HepG2 (cell line): ENCODE measurements around the gene PLSCR4. TPM values are rescaled to one million over a fixed set of nuclear protein-coding genes. Genes with fewer than 3 reads are reported as not detected.

Experiments
- ATF5 ChIP-seq: sonication (generic); formaldehyde crosslinking; IDR thresholded peaks from 2 replicates; pipeline ENCODE4 v1.4.0; 2020; ENCODE audit warnings: mild to moderate bottlenecking, low read depth, missing genetic modification reagents
- EEA1 ChIP-seq: sonication (generic); formaldehyde crosslinking; IDR thresholded peaks from 2 replicates; pipeline ENCODE4 v1.5.1; 2020; ENCODE audit warnings: mild to moderate bottlenecking, missing genetic modification reagents, borderline replicate concordance
- ELF4 ChIP-seq: sonication (generic); formaldehyde crosslinking; IDR thresholded peaks from 2 replicates; pipeline ENCODE4 v1.5.0; 2020; ENCODE audit warnings: missing genetic modification reagents, mild to moderate bottlenecking, moderate library complexity, borderline replicate concordance
- ETV6 ChIP-seq: sonication (generic); formaldehyde crosslinking; conservative IDR thresholded peaks from 2 replicates; pipeline ENCODE4 v1.4.0; 2020; ENCODE audit warnings: missing genetic modification reagents
- HNF4G ChIP-seq, 2 experiments: sonication (generic) in 1 of 2; formaldehyde crosslinking in 1 of 2; IDR thresholded peaks; 2 replicates each; pipeline versions ENCODE4 v1.4.0 to v1.6.1; 2011 to 2020; ENCODE audit warnings: borderline replicate concordance in 2 of 2, low read depth in 2 of 2, mild to moderate bottlenecking in 2 of 2, low read length in 1 of 2, missing genetic modification reagents in 1 of 2, moderate library complexity in 1 of 2
- IRX3 ChIP-seq: sonication (generic); formaldehyde crosslinking; IDR thresholded peaks from 2 replicates; pipeline ENCODE4 v1.8.1; 2023; ENCODE audit warnings: mild to moderate bottlenecking, low read depth, missing genetic modification reagents, borderline replicate concordance
- NR2F6 ChIP-seq, 2 experiments: IDR thresholded peaks; 2 replicates each; pipeline ENCODE4 v1.6.1; 2016; ENCODE audit warnings: antibody characterized with exemption in 1 of 2, mild to moderate bottlenecking in 1 of 2
- RAD21 ChIP-seq: fragments of 450-650 bp; formaldehyde crosslinking; IDR thresholded peaks from 2 replicates; pipeline ENCODE4 v1.5.0; 2020; ENCODE audit warnings: mild to moderate bottlenecking
- SAFB2 ChIP-seq: sonication (generic); formaldehyde crosslinking; IDR thresholded peaks from 2 replicates; pipeline ENCODE4 v1.5.1; 2020; ENCODE audit warnings: missing genetic modification reagents, low read depth, mild to moderate bottlenecking, borderline replicate concordance
- SOX6 ChIP-seq, 2 experiments: fragments of 450-650 bp in 1 of 2; sonication (generic) in 1 of 2; formaldehyde crosslinking in 1 of 2; IDR thresholded peaks; 2 replicates each; pipeline versions ENCODE4 v1.4.0 to v1.6.1; 2017 to 2020; ENCODE audit warnings: antibody characterized with exemption in 1 of 2, mild to moderate bottlenecking in 1 of 2, missing genetic modification reagents in 1 of 2
- ZFP1 ChIP-seq: IDR thresholded peaks from 2 replicates; pipeline ENCODE4 v1.6.1; 2016
- ZNF264 ChIP-seq: sonication (generic); formaldehyde crosslinking; IDR thresholded peaks from 2 replicates; pipeline ENCODE4 v1.4.0; 2020; ENCODE audit warnings: missing genetic modification reagents
- ZNF34 ChIP-seq: sonication (generic); formaldehyde crosslinking; IDR thresholded peaks from 2 replicates; pipeline ENCODE4 v1.4.0; 2020; ENCODE audit warnings: mild to moderate bottlenecking, missing genetic modification reagents, borderline replicate concordance
- ZNF354B ChIP-seq: sonication (generic); formaldehyde crosslinking; IDR thresholded peaks from 2 replicates; pipeline ENCODE4 v1.8.0; 2022; ENCODE audit warnings: mild to moderate bottlenecking, missing genetic modification reagents
- ZNF446 ChIP-seq: sonication (generic); formaldehyde crosslinking; IDR thresholded peaks from 2 replicates; pipeline ENCODE4 v1.5.0; 2020; ENCODE audit warnings: mild to moderate bottlenecking, missing genetic modification reagents
- ZNF552 ChIP-seq: sonication (generic); formaldehyde crosslinking; IDR thresholded peaks from 2 replicates; pipeline ENCODE4 v1.9.0; 2022; ENCODE audit warnings: missing genetic modification reagents, mild to moderate bottlenecking, borderline replicate concordance
- ZNF564 ChIP-seq: sonication (generic); formaldehyde crosslinking; IDR thresholded peaks from 2 replicates; pipeline ENCODE4 v1.8.1; 2023; ENCODE audit warnings: mild to moderate bottlenecking, missing genetic modification reagents
- ZNF773 ChIP-seq: sonication (generic); formaldehyde crosslinking; IDR thresholded peaks from 2 replicates; pipeline ENCODE4 v1.4.0; 2020; ENCODE audit warnings: missing genetic modification reagents, borderline replicate concordance
- ZSCAN30 ChIP-seq: sonication (generic); formaldehyde crosslinking; IDR thresholded peaks from 2 replicates; pipeline ENCODE4 v1.5.0; 2020; ENCODE audit warnings: mild to moderate bottlenecking, missing genetic modification reagents
- polyA plus RNA-seq, 8 experiments: library from polyadenylated mRNA; depleted of rRNA in 3 of 8; stranded (reverse) in 7 of 8; unstranded in 1 of 8; fragments of >200 nt; fragmentation: Illumina TruSeq in 4 of 8; extraction: Trizol in 4 of 8; gene quantifications; 2 replicates each; pipeline versions ENCODE4 v1.2.1 to v1.2.3, GENCODE V29; 2011 to 2016; ENCODE audit warnings: low read depth in 4 of 8, missing spikeins in 1 of 8, mixed read lengths in 1 of 8; ENCODE audit not compliant: insufficient read depth in 1 of 8
- total RNA-seq, 5 experiments: library from RNA; depleted of rRNA; stranded (reverse); fragments of >200 nt; fragmentation: Illumina TruSeq; extraction: Trizol; gene quantifications; 2 replicates each; pipeline ENCODE4 v1.2.3, GENCODE V29; 2016; ENCODE audit warnings: low read depth in 1 of 5
- TF ChIP-seq, protein P1 (sequence below): sonication (generic); formaldehyde crosslinking; IDR thresholded peaks from 2 replicates; pipeline ENCODE4 v1.8.0; 2022; ENCODE audit warnings: mild to moderate bottlenecking, missing genetic modification reagents, borderline replicate concordance
- TF ChIP-seq, protein P2 (sequence below), 2 experiments: fragments of 450-650 bp in 1 of 2; sonication (generic) in 1 of 2; formaldehyde crosslinking; IDR thresholded peaks; 2 replicates each; pipeline versions ENCODE4 v1.5.0 to v1.8.0; 2020 to 2022; ENCODE audit warnings: mild to moderate bottlenecking in 1 of 2, missing genetic modification reagents in 1 of 2

PLSCR4 gene
- total and polyA plus RNA-seq, 2 of the 13 experiments (the other 11 are each of a cell fraction or from before 2014, with no cell fraction given) = 1.5 to 59.0 TPM

DNA sequence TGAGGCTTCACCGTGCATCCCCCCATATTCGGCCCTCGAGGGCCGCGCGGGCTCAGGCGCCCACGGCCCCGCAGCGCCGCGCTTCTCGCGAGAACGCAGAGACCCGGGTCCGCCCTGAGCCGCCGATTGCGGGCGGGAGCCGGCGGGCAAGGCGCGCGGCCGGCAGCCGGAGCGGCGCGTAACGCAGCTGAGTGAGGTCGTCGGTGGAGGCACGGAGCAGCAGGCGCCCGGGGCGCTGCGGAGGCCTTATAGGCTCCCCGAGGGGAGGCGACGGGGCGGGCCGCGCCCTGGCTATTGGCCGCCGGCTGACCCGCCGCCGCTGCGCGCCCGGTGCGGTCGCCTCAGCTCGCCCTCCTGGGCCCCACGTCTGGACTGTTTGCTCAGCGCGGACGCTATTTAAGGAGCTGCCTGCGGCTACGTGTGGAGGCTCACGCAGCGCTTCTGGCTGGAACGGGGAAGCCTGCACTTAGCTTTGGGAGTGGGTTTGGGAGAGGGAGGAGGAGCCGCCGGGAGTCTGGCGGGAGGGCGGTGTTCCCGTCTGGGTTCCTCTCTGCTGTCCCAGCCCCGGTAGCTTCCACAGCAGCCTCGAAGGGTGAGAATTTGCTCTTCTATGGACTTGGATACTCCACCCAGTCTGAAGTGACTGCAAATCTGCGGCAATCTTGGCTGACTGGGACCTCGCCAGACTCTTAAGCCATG is 89.8 kb downstream of the PLSCR4 start, which contains the start of gene PLOD2 (continued):
- TF ChIP-seq ZNF264 (CRISPR knock-in tag) = peak; percentile 58
- 0 out of 2 replicates have a peak, but pooled peaks have one; percentile 53 for TF ChIP-seq ZNF34 (CRISPR knock-in tag)
- TF ChIP-seq, protein P1, sequence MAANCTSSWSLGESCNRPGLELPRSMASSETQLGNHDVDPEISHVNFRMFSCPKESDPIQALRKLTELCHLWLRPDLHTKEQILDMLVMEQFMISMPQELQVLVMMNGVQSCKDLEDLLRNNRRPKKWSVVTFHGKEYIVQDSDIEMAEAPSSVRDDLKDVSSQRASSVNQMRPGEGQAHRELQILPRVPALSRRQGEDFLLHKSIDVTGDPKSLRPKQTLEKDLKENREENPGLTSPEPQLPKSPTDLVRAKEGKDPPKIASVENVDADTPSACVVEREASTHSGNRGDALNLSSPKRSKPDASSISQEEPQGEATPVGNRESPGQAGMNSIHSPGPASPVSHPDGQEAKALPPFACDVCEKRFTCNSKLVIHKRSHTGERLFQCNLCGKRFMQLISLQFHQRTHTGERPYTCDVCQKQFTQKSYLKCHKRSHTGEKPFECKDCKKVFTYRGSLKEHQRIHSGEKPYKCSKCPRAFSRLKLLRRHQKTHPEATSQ (CRISPR knock-in tag) = peak; percentile 95; the same call in 1 of the 2 replicates
- TF ChIP-seq ZNF354B (CRISPR knock-in tag) = no peak
- TF ChIP-seq ATF5 (CRISPR knock-in tag) = no peak
- peak; percentile 74; the same call in 1 of the 2 replicates for TF ChIP-seq SAFB2 (CRISPR knock-in tag)
- TF ChIP-seq ZNF564 (CRISPR knock-in tag) = peak; percentile 13; the same call in 1 of the 2 replicates
- no peak for TF ChIP-seq ELF4 (CRISPR knock-in tag)
- no peak for TF ChIP-seq SOX6 (IDR thresholded peaks at IDR 0.05)
- peak; percentile 56 for TF ChIP-seq SOX6 (CRISPR knock-in tag; IDR thresholded peaks at IDR 0.05)
- peak; percentile 87 for TF ChIP-seq ZFP1 (CRISPR knock-in tag)
- no peak for TF ChIP-seq NR2F6 (IDR thresholded peaks at IDR 0.05)
- no peak; the same call in 1 of the 2 replicates for TF ChIP-seq NR2F6 (CRISPR knock-in tag; IDR thresholded peaks at IDR 0.05)
- TF ChIP-seq ZNF552 = no peak; the same call in 1 of the 2 replicates
- TF ChIP-seq, protein P2, sequence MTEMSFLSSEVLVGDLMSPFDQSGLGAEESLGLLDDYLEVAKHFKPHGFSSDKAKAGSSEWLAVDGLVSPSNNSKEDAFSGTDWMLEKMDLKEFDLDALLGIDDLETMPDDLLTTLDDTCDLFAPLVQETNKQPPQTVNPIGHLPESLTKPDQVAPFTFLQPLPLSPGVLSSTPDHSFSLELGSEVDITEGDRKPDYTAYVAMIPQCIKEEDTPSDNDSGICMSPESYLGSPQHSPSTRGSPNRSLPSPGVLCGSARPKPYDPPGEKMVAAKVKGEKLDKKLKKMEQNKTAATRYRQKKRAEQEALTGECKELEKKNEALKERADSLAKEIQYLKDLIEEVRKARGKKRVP (CRISPR knock-in tag; IDR thresholded peaks at IDR 0.05) = peak in 1 of 2 experiments; percentile 67; a peak in 2 of 4 replicates
- TF ChIP-seq ZNF446 (CRISPR knock-in tag) = peak; percentile 42; the same call in 1 of the 2 replicates
- no peak; the same call in 1 of the 2 replicates for TF ChIP-seq RAD21
- TF ChIP-seq EEA1 = no peak
- no peak for TF ChIP-seq HNF4G (IDR thresholded peaks at IDR 0.05; ENCODE audit: borderline replicate concordance, low read depth, low read length)
- TF ChIP-seq HNF4G (CRISPR knock-in tag; IDR thresholded peaks at IDR 0.05; ENCODE audit: borderline replicate concordance, low read depth) = peak; percentile 70
- TF ChIP-seq ZSCAN30 (CRISPR knock-in tag) = no peak
- TF ChIP-seq IRX3 (CRISPR knock-in tag) = peak; percentile 91; the same call in 1 of the 2 replicates
- peak; percentile 89; the same call in 1 of the 2 replicates for TF ChIP-seq ZNF773 (CRISPR knock-in tag)
- no peak; the same call in 1 of the 2 replicates for TF ChIP-seq ETV6 (CRISPR knock-in tag)
